Activated B cell treated with CpG ODN at 0.5 μM for 24 hours (primary cell): ENCODE results near the gene WDR91. TPM values are rescaled to one million over a fixed set of nuclear protein-coding genes. Genes with fewer than 3 reads are reported as not detected.

Experiments used
- ATAC-seq: fragments of 200-7000 bp; cut with Tn5 transposase; one replicate; pipeline ENCODE4 v1.10.0; 2021; ENCODE audit warnings: low read depth, mild to moderate bottlenecking, moderate library complexity
- CTCF ChIA-PET: fragments of 350-600 bp; sonication (Branson Sonifier 250); formaldehyde crosslinking; loops from one replicate; lab custom pipeline; 2021; ENCODE audit warnings: antibody characterized with exemption; lab: Charles Lee
- POLR2A ChIA-PET: fragments of 350-600 bp; sonication (Branson Sonifier 250); formaldehyde crosslinking; loops from one replicate; lab custom pipeline; 2021; ENCODE audit warnings: antibody characterized with exemption; lab: Charles Lee
- DNase-seq: peaks from one replicate; pipeline ENCODE4 v3.0.0; 2022
- H3K27ac Mint-ChIP-seq: one replicate; pipeline ENCODE4 v1.8.0; 2020; ENCODE audit warnings: mixed read lengths
- H3K27me3 Mint-ChIP-seq: one replicate; pipeline ENCODE4 v1.8.0; 2021; ENCODE audit warnings: mixed read lengths
- H3K36me3 Mint-ChIP-seq: one replicate; pipeline ENCODE4 v1.8.0; 2021; ENCODE audit warnings: low read depth, mixed read lengths
- H3K4me1 Mint-ChIP-seq: one replicate; pipeline ENCODE4 v1.8.0; 2021; ENCODE audit warnings: mixed read lengths
- H3K4me3 Mint-ChIP-seq: one replicate; pipeline ENCODE4 v1.8.0; 2020; ENCODE audit warnings: mild to moderate bottlenecking, mixed read lengths
- H3K9me3 Mint-ChIP-seq: one replicate; pipeline ENCODE4 v1.8.0; 2020; ENCODE audit warnings: mixed read lengths
- CTCF ChIP-seq: fragments of 200-600 bp; IDR thresholded peaks from one replicate; pipeline ENCODE4 v1.8.0; 2022; ENCODE audit warnings: antibody characterized with exemption, mild to moderate bottlenecking
- intact Hi-C: fragments of 100-400 bp; cut with micrococcal nuclease; formaldehyde crosslinking; loops from one replicate; pipeline ENCODE4 v1.15.1; 2024
- total RNA-seq: library from RNA; stranded (reverse); gene quantifications from 2 replicates; pipeline ENCODE4 v1.2.3, GENCODE V29; 2022

The WDR91 gene
- total RNA-seq, 1 donor from 2014 or later = 60.1 TPM

- intact Hi-C loops = loop anchor here (5.0 kb wide), 1 partner anchor 203 kb away; the partner anchor contains the start of gene AGBL3
- Mint-ChIP-seq H3K4me3 (no peak overlapping the region), H3K4me1 (peaks cover 51% of the 10 kb centered on the region)
Measured at GRCh38 chr7:135189961-135190360, 21.4 kb downstream of the WDR91 start.

GRCh38 chr7:135189221-135189662 is 22.1 kb downstream of the WDR91 start:
- ATAC-seq (no peak), DNase-seq (no peak)
- CTCF ChIA-PET = interaction anchor here (1.1 to 3.9 kb wide), 4 partner anchors 19 to 202 kb away, joined by 4 to 22 read pairs (median 7); partner anchors contain the start of genes AGBL3 and CYREN
- Mint-ChIP-seq H3K4me1 (peaks cover 51% of the 10 kb centered on the region), H3K27ac (peak overlapping the region; percentile 80), H3K4me3 (peak overlapping the region; percentile 78), H3K27me3 (no peaks in the 10 kb centered on the region), H3K36me3 (peaks cover 96% of the 10 kb centered on the region), H3K9me3 (no peaks in the 10 kb centered on the region)
- intact Hi-C loops = loop anchor here (5.0 kb wide), 1 partner anchor 202 kb away; the partner anchor contains the start of gene AGBL3
- no peak for TF ChIP-seq CTCF
- POLR2A ChIA-PET = interaction anchor here (0.6 to 6.3 kb wide), 9 partner anchors 9 to 542 kb away, joined by 3 to 125 read pairs (median 13); partner anchors contain the start of genes AGBL3, BPGM, CYREN and TMEM140

More at GRCh38 chr7:135189961-135190360, 21.4 kb downstream of the WDR91 start:
- no peak for TF ChIP-seq CTCF
- ChIA-PET POLR2A (interaction anchor here (5.2 to 6.3 kb wide), 2 partner anchors 20 to 42 kb away, joined by 25 to 125 read pairs; partner anchors contain the start of genes CYREN and TMEM140), CTCF (interaction anchor here (2.0 kb wide), 1 partner anchor 203 kb away, joined by 7 read pairs; the partner anchor contains the start of gene AGBL3)
- ATAC-seq (no peak), DNase-seq (no peak)
- Mint-ChIP-seq H3K27ac (no peak overlapping the region), H3K9me3 (no peaks in the 10 kb centered on the region), H3K27me3 (no peaks in the 10 kb centered on the region), H3K36me3 (peaks cover 96% of the 10 kb centered on the region)

GRCh38 chr7:135188298-135188984 is 22.9 kb downstream of the WDR91 start:
- H3K27ac Mint-ChIP-seq = peak overlapping the region; percentile 80
- ChIA-PET POLR2A (interaction anchor here (0.6 to 6.3 kb wide), 12 partner anchors 7 to 541 kb away, joined by 3 to 125 read pairs (median 8); partner anchors contain the start of genes AGBL3, BPGM, CYREN and TMEM140), CTCF (interaction anchor here (1.1 to 3.9 kb wide), 4 partner anchors 18 to 202 kb away, joined by 4 to 22 read pairs (median 7); partner anchors contain the start of genes AGBL3 and CYREN)
- peaks cover 51% of the 10 kb centered on the region for H3K4me1 Mint-ChIP-seq
- peaks cover 5% of the 10 kb centered on the region for H3K9me3 Mint-ChIP-seq
- H3K4me3 Mint-ChIP-seq = peak overlapping the region; percentile 78
- DNase-seq = peak; percentile 41
- no peaks in the 10 kb centered on the region for H3K27me3 Mint-ChIP-seq
- TF ChIP-seq CTCF = no peak
- H3K36me3 Mint-ChIP-seq = peaks cover 96% of the 10 kb centered on the region
- peak; percentile 69 for ATAC-seq
- intact Hi-C loops = loop anchor here (1.0 to 5.0 kb wide), 4 partner anchors 17 to 541 kb away; partner anchors contain the start of genes AGBL3 and WDR91

GRCh38 chr7:135186841-135187253 is 24.5 kb downstream of the WDR91 start:
- DNase-seq = peak; percentile 60
- Mint-ChIP-seq H3K27me3 (no peaks in the 10 kb centered on the region), H3K36me3 (peaks cover 96% of the 10 kb centered on the region), H3K27ac (peak overlapping the region; percentile 80), H3K9me3 (peaks cover 13% of the 10 kb centered on the region), H3K4me3 (peak overlapping the region; percentile 74), H3K4me1 (peaks cover 51% of the 10 kb centered on the region)
- peak; percentile 76 for ATAC-seq
- ChIA-PET POLR2A (interaction anchor here (0.6 to 6.3 kb wide), 11 partner anchors 7 to 200 kb away, joined by 3 to 125 read pairs (median 9); partner anchors contain the start of genes AGBL3, CYREN, TMEM140 and WDR91), CTCF (interaction anchor here (0.7 to 3.9 kb wide), 4 partner anchors 16 to 200 kb away, joined by 3 to 22 read pairs (median 5); partner anchors contain the start of genes CYREN and WDR91)
- intact Hi-C loops = loop anchor here (1.0 to 5.0 kb wide), 3 partner anchors 20 to 200 kb away; partner anchors contain the start of genes AGBL3 and TMEM140
- TF ChIP-seq CTCF = no peak
